ENCODE data around the gene DNAH10.

The DNAH10 gene

DNA sequence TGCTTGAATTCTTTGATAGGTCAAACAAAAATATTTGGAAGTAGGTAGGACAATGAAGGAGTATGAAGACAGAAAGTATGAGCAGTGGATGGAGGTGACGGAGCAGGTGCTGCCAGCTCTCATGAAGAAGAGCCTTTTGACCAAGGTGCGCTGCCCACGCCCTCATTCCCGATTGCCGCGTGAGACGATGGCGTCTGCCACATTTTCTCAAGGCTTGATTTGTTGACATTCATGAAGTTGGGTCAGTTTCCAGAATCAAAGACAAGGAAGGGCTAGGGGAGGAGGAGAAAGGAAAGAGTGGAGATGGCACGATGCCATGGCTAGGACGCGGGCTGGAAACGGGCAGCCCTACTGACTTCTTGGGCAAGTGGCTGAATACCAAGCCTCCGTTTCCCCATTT is 37.1 kb downstream of the DNAH10 start:
- DNase-seq (ENCODE audit: low spot score): no peak

DNA sequence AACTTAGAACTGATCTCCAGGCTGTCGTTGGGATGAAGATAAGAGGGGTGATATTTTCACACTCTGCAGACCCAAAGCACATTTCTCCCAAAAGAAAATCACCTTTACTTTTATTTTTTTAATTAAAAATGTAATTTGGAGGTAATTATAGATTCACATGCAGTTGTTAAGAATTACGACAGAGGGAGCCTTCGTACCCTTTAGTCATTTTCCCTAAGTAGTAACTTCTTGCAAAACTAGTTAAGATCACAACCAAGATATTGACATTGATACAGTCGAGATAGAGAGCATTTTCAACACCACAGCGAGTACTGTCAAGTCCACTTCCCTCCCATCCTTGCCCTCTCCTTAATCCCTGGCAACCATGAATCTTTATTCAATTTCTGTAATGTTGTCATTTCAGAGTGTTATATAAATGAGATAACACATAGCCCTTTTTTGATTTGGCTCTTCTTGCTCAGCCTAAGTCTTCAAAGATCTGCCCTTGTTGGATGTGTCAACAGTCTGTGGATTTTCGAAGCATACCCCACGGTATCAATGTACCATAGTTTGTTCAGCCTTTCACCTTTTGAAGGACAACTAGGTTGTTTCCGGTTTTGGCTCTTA is 39.6 kb downstream of the DNAH10 start:
- DNase-seq (ENCODE audit: low spot score): peak; percentile 61

DNA sequence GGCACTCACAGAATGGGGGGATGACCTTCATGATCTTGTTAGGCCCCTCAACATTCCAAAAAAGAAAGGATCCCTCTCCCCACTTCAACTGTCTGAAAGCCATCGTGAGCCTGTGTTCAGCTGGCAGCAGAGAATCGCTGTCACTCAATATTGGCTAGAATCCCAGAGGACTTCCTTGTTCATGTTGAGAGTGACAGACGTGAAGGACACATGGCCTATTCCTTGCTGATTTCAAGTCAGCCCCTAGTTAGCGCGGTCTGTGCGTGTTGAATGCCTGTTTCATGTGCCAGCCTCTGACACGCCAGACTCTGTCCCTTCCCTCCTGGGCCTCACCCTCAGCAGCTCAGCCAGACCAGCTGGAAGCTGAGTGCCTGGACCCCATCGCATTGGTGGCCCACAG is 43.1 kb downstream of the DNAH10 start:
- DNase-seq (ENCODE audit: low spot score): no peak

DNA sequence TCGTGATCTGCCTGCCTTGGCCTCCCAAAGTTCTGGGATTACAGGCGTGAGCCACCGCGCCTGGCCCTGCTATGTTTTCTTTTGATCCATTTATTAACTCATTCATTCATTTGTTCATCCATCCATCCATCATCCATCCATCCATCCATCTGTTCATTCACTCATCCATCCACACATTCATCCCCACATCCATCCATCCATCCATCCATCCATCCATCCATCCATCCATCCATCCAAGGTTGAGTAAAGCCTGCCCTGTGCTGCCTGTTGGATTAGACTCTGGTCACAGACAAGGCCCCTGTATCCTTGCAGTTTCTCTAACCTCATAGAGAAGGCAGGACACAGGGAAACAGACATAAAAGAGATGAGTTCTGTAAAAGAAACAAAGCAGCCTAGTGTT is 44.9 kb downstream of the DNAH10 start:
- DNase-seq (ENCODE audit: low spot score): no peak

DNA sequence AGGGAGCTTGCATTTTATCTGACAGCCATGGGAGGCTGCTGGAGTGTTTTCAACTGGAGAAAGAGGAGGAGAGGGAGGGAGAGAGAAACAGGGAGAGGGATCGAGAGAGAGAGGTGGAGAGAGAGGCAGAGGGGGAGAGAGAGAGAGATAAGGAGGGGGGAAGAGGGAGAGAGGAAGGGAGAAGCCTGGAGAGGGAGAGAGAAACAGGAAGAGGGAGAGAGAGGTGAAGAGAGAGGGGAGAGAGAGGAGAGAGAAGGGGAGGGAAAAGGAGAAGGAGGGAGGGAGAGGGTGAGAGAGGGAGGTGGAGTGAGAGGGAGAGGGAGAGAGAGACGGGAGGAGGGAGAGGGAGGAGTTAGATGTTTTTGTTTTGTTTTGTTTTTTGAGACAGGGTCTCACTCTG is 45.6 kb downstream of the DNAH10 start:
- DNase-seq (ENCODE audit: low spot score): no peak

DNA sequence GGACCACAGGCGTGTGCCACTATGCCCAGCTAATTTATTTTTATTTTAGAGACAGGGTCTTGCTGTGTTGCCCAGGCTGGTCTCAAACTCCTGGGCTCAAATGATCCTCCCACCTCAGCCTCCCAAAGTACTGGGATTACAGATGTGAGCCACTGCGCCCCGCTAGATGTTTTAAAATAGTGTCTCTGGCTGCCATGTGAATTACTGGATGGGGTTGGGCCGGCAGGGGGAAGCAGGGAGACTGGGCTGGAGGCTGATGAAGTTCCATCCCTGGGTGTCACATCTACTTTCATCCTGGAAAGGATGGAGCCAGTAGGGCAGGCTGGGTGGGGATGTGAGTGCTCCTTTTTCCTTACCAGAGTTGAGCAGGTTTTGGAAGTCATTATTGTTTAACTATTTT is 46.1 kb downstream of the DNAH10 start:
- no peak for DNase-seq (ENCODE audit: low spot score)

DNA sequence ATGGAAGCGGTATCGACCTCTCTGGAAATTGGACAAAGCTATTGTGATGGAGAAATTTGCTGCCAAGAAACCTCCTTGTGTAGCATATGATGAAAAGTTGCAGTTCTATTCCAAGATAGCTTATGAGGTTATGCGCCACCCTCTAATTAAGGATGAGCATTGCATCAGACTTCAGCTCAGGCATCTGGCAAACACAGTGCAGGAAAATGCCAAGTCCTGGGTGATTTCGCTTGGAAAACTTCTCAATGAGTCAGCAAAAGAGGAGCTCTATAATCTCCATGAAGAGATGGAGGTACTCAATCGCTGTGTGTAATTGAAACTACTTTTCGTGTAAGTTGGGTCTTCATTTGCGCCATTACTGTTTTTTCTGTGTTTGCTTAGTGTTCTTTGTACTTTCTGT is 51.2 kb downstream of the DNAH10 start:
- no peak for DNase-seq (ENCODE audit: low spot score)

DNA sequence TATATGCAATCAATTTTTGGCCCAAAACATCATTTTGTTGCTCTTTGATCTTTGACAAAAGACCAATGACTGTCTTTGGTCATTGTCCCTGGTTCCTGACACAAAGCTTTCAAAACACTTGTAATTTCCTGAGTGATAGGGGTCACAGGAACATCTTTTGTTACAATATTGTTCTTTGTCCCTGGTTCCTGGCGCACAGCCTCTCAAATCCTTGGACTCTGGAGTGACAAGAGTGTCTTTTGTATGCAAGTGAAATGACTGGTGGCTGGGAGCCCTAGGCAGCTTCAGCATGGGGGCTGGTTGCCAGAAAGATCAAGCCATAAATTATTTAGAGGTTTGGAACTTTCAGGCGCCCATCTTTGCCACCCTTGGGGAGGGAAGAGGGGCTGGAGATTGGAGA is 53.9 kb downstream of the DNAH10 start:
- DNase-seq (ENCODE audit: low spot score): no peak

DNA sequence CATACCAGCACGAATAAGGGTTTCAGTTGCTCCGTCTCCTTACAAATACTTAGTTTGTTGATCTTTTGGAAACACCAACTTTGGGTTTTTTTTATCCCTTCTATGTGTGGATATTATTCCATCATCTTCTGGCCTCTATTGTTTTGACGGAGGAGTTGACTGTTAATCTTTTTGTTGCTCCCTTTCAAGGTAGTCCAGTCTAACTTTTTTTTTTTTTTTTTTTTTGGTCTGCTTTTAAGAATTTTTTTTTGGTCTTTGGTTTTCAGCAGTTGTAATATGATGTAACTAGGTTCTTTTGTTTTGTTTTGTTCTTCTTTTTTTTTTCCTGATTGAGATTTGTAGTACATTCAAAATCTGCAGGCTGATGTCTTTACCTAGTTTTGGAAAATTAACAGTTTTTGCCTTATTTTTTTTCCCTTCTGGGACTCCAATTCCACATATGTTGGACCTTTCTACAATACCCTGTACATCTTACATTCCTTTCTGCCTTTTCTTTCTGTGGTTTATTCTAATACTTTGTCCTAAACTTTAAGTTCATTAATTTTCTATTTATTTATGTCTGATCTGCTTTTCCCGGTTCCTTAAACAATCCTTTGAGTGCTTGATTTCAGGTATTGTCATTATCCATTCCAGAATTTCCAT is 54.9 kb downstream of the DNAH10 start:
- no peak for DNase-seq (ENCODE audit: low spot score)

DNA sequence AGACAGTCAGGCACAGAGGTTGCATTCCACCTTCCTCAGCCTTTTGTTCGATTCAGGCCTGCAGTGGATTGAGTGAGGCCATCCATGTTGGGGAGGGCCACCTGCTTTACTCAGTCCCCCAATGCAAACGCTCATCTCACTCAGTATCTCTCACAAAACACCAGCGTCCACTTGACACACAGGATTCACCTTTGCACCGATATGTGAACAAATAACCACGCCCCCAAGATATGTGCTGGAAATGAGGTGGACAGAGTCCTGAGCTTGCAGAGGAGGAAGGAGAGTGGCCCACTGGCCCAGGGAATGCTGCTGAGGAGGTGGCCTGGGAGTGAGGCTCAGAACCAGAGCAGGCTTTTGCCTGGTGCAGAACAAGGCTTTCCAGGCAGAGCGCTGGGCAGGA is 60.7 kb downstream of the DNAH10 start:
- DNase-seq (ENCODE audit: low spot score): no peak

DNA sequence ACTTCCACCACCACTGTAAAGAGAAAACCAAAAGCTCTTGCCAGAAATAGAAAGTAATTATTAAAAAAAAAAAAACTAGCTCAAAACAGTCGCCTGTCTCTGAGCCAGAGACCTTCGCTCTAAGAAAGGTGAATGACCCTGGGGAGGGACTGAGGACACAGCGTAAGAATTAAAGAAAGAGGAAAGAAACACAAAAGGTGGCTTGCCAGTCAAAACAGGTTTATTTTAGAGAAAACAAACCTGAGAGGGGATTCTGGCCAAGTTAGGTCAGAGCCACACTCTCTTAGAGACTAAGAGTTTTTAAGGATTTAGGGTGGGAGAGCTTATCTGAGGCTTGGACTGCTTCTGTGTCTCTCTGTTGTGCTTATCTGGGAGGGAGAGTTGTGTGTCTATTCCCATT is 66.0 kb downstream of the DNAH10 start:
- DNase-seq (ENCODE audit: low spot score): no peak

DNA sequence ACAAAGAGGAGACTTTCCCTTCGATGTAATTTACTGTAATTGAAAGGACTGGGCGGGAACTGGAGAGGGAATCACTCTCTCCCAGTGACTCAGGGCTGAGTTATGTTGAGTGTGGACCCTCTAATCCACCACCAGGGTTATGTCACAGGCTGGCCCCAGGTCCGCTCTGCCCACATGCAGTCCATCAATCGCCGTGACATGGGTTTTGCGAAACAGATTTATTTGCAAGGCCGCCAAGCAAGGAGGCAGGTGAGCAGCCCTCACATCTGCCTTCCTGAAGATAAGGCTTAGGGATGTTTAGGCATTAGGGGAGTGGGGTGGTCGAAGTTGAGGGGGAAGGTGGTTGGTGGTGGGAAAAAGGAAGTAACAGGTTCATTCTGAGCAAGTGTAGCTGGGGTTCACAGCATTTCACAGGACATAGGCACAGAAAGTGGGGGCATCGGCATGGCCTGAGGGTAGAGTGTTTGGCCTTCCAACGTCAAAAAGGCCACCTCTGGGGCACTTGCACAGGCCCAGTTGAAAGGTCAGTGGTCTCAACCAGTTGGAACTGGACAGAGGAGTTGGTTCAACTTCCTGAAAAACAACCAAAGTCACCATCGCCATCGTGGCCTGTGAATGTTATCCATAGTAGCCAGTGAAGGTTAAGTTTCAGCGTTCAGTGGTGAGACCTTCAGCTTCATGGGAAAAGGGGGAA is 66.9 kb downstream of the DNAH10 start:
- DNase-seq (ENCODE audit: low spot score): no peak

DNA sequence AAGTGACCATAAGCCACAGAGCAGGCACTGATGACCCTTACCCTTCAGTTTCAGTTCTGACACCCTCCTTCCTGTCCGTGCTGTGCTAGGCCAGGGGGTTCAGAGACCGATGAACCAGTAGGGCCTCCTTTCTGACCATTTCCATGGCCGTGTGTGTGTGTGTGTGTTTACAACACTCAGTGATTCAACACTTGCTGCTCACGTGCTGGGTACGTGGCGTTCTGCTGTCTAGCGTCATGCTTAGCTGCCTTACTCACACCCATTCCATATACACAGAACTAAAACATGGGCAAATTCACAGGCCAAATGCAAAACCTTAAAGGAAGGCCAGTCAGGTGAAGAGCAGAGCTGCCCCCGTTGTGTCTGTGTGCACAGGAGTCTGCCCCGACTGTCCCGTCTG is 67.5 kb downstream of the DNAH10 start:
- no peak for DNase-seq (ENCODE audit: low spot score)

DNA sequence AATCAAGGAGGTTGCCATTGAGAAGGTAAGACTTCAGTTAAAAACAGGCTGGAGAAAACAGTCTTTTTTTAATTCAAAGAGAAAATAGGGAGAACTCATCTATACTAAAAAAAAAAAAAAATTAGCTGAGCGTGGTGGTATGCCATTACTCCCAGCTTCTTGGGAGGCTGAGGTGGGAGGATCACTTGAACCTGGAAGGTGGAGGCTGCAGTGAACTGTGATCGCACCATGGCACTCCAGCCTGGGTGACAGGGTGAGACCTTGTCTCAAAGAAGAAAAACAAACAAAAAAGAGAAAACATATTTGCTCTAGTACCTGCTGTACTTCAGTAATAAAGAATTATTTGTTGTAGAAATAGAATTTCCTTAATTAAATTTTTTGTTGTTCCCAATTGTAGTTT is 68.6 kb downstream of the DNAH10 start:
- no peak for DNase-seq (ENCODE audit: low spot score)

DNA sequence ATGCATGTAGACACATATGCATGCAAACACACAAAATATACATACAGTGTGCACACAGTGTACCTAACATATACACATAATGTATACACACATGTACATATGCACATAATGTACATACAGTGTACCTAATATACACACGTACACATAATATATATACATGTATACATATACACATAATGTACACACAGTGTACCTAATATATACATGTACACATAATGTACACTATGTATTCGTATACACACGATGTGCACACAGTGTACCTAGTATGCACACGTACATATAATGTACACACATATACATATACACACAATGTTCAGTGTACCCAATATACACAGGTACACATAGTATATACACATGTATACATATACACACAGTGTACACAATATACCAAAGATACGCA is 70.0 kb downstream of the DNAH10 start:
- DNase-seq (ENCODE audit: low spot score): no peak

DNA sequence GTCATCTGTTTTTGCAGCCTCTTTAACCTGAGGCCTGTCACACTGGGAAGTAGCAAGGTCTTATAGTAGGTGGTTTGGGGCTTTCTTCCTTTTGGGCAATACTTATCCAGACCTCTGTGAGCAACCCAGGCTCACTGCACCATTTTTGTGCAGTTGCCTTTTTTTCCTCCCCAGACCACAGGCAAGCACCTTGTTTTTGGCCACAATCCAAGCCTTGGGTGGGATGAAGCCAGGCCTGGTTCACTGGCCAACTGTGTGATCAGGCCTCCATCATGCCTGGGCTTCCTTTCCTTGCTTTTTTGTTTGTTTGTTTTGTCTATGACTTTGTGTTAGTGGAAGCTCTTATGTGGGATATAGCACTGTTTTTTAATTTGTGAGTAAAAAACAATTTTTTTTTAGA is 71.7 kb downstream of the DNAH10 start:
- no peak for DNase-seq (ENCODE audit: low spot score)

DNA sequence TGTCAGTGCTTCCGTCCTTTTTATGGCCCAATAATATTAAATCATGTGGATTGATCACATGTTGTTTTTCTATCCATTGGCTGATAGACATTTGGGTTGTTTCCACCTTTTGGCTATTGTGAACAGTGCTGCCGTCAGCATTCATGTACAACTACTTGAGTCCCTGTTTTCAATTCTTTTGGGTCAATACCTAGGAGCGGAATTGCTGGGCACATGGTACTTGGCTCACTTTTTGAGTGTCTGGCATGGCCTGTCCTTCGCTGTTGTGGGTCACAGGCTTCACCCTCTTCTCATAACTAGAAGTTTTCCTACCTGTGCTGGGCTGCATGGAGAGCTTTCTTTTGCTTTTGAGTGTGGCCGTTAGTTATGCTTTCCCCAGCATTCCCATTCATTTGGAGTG is 72.7 kb downstream of the DNAH10 start:
- DNase-seq (ENCODE audit: low spot score): no peak

DNA sequence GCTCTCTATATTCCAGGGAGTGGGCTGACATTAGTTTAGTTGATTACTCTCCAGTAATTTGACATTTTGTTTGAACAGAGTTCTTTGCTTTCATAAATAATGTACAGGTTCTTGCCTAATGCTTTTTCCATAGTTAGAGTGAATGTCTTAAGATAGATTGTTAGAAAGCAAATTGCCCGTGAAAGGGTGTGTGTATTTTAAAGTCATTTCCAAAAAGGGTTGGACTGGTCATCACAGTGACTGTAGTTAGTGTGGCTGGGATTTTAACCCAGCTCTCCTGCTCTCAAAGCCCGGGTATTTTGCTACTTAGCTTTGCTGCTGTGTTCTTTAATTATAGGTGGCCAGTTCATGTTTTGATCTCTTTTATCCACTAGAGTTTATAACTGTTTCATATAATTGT is 74.2 kb downstream of the DNAH10 start:
- DNase-seq (ENCODE audit: low spot score): no peak

DNA sequence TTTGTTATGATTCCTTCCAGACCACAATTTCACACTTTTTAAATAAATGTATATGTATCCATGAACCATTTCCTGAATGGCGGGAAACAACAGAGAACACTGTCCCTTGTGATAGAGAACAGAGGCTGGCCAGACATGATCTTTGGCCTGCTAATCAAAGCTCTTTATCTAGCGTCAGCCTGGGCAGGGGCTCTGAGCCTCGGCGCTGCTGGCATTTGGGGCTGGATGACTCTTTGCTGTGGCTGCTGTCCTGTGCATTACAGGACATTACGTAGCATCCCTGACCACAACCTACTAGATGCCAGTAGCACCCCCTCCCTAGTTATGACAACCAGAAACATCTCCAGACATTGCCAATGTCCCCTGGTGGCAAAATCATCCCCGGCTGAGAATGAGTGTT is 77.7 kb downstream of the DNAH10 start:
- DNase-seq (ENCODE audit: low spot score): no peak

DNA sequence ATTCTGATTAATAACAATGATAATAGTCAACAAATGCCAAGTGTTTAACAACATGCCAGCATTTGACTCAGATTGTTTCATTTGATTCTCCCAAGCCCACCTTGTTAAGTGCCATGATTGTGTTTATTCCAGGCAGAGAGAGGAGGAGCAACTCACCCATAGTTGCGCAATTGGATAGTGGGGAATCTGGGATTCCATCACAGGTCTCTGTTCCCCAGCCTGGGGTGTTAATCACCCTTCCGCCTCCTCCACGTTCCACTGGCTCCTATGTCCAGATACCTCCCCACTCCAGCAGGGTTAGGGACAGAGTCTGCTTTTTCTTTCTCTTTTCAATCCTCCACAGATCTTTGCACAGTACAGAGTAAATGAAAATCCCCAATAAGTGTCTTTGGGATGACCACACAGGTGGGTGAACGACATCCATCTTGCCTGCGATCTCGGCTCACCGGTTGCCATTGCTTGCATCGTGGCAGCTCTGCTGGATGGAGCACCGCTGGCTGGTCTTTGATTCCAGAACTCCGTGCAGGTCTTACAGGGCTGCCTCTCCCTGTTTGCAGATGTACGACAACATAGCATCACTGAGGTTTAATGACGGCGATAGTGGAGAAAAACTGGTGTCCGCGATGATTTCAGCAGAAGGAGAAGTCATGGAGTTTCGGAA is 78.8 kb downstream of the DNAH10 start:
- DNase-seq (ENCODE audit: low spot score): no peak

DNA sequence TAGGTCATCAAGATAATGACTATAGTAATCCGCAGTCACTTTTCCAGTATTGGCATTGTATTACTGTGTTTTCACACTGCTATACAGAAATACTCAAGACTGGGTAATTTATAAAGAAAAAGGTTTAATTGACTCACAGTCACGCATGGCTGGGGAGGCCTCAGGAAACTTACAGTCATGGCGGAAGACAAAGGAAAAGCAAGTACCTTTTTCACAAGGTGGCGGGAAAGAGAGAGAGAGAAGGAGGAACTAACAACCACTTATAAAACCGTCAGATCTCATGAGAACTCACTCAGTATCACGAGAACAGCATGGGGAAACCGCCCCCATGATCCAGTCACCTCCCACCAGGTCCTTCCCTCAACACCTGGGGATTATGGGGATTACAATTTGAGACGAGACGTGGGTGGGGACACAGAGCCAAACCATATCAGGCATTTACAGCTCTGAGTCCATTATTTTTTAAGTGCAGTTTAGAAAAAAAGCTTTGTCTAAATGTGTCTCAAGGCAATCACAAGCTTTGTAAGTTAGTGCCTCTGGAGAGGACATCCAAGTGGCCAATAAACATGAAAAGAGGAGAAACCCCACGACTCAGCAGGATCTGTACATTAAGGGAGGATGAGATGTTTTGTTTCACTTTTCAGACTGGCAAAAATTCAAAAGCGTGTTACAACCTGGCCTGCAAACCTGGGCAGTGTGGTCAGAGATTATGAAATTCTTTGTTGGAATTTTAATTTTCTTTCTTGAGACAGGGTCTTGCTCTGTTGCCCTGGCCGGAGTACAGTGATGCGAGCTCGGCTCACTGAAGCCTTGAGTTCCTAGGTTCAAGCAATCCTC is 82.0 kb downstream of the DNAH10 start:
- DNase-seq (ENCODE audit: low spot score): no peak

DNA sequence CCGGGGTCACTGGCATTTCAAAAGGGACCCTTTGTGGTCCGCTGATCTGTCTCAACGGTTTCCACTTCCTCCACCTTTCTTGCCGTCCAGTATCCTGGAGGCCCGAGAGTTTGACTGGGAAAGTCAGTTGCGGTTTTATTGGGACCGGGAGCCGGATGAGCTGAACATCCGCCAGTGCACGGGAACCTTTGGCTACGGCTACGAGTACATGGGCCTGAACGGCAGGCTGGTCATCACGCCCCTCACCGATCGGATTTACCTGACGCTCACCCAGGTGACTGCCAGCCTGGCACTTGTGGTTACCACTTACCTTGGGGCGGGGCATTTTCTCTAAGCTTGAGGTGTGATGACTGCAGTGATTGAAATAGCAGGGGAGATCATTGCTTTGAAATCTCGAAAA is 83.8 kb downstream of the DNAH10 start:
- no peak for DNase-seq (ENCODE audit: low spot score)
